Measurements from ENCODE around the gene EWSR1. TPM values are rescaled to one million over a fixed set of nuclear protein-coding genes. Genes with fewer than 3 reads are reported as not detected.

Gene EWSR1
- total RNA-seq, 1 donor from 2014 or later = 159 TPM

GRCh38 chr22:29269731-29270474 lies 1.8 kb downstream of the EWSR1 start:
- no peak for ATAC-seq
- Histone ChIP-seq H3K4me3 (peak overlapping the region; percentile 73), H3K4me1 (peaks cover 65% of the 10 kb centered on the region), H3K9me3 (no peaks in the 10 kb centered on the region), H3K36me3 (peaks cover 39% of the 10 kb centered on the region), H3K27me3 (ENCODE audit: low read depth) (no peaks in the 10 kb centered on the region), H3K27ac (peak overlapping the region; percentile 14)
- intact Hi-C loops (cut with DNase I) = no loop called here
- DNase-seq = no peak
- TF ChIP-seq CTCF (IDR thresholded peaks at IDR 0.05) = no peak

GRCh38 chr22:29270475-29271271 lies 2.6 kb downstream of the EWSR1 start:
- peaks cover 73% of the 10 kb centered on the region for H3K4me1 ChIP-seq
- no peaks in the 10 kb centered on the region for H3K9me3 ChIP-seq
- no peak for ATAC-seq
- no peak overlapping the region for H3K27ac ChIP-seq
- no peak for DNase-seq
- H3K4me3 ChIP-seq = peak overlapping the region; percentile 73
- intact Hi-C loops (cut with DNase I) = no loop called here
- TF ChIP-seq CTCF (IDR thresholded peaks at IDR 0.05) = no peak
- H3K27me3 ChIP-seq (ENCODE audit: low read depth) = no peaks in the 10 kb centered on the region
- H3K36me3 ChIP-seq = peaks cover 39% of the 10 kb centered on the region

- H3K27me3 ChIP-seq (ENCODE audit: low read depth) = no peaks in the 10 kb centered on the region
- intact Hi-C loops (cut with DNase I) = no loop called here
- H3K4me3 ChIP-seq = no peak overlapping the region
- DNase-seq = no peak
- peaks cover 58% of the 10 kb centered on the region for H3K36me3 ChIP-seq
- TF ChIP-seq CTCF (IDR thresholded peaks at IDR 0.05) = no peak
- H3K4me1 ChIP-seq = peaks cover 71% of the 10 kb centered on the region
- ATAC-seq = no peak
- no peak overlapping the region for H3K27ac ChIP-seq
- no peaks in the 10 kb centered on the region for H3K9me3 ChIP-seq
Measured at GRCh38 chr22:29272624-29273023, 4.6 kb downstream of the EWSR1 start.

GRCh38 chr22:29275167-29275566 lies 7.1 kb downstream of the EWSR1 start:
- no peak overlapping the region for H3K27ac ChIP-seq
- TF ChIP-seq CTCF (IDR thresholded peaks at IDR 0.05) = no peak
- no peaks in the 10 kb centered on the region for H3K27me3 ChIP-seq (ENCODE audit: low read depth)
- no peak overlapping the region for H3K4me3 ChIP-seq
- peaks cover 64% of the 10 kb centered on the region for H3K4me1 ChIP-seq
- H3K36me3 ChIP-seq = peaks cover 83% of the 10 kb centered on the region
- no peak for ATAC-seq
- H3K9me3 ChIP-seq = no peaks in the 10 kb centered on the region
- DNase-seq = no peak
- intact Hi-C loops (cut with DNase I) = no loop called here

- H3K4me1 ChIP-seq = peaks cover 55% of the 10 kb centered on the region
- H3K4me3 ChIP-seq = no peak overlapping the region
- H3K9me3 ChIP-seq = no peaks in the 10 kb centered on the region
- no peak for TF ChIP-seq CTCF (IDR thresholded peaks at IDR 0.05)
- ATAC-seq (no peak), DNase-seq (no peak)
- H3K27me3 ChIP-seq (ENCODE audit: low read depth) = no peaks in the 10 kb centered on the region
- H3K36me3 ChIP-seq = peaks cover 91% of the 10 kb centered on the region
- intact Hi-C loops (cut with DNase I) = no loop called here
- H3K27ac ChIP-seq = no peak overlapping the region
Measured at GRCh38 chr22:29275819-29276565, 7.9 kb downstream of the EWSR1 start.
